GM21723 (cell line): ENCODE measurements around the gene CLTA.
"Not testable (repeated sequence)": the region's sequence is repeated elsewhere in the genome, so short reads cannot be mapped to it uniquely, and the experiment has no call there.

Source experiments
- ATAC-seq: cut with Tn5 transposase; IDR thresholded peaks from one replicate; pipeline ENCODE4 v1.9.1; 2021; ENCODE audit warnings: mild to moderate bottlenecking, moderate library complexity; ENCODE audit not compliant: unreplicated experiment

The CLTA gene

GRCh38 chr9:36158122-36158521, 32.6 kb upstream of the CLTA start:
- ATAC-seq, result no peak

DNA sequence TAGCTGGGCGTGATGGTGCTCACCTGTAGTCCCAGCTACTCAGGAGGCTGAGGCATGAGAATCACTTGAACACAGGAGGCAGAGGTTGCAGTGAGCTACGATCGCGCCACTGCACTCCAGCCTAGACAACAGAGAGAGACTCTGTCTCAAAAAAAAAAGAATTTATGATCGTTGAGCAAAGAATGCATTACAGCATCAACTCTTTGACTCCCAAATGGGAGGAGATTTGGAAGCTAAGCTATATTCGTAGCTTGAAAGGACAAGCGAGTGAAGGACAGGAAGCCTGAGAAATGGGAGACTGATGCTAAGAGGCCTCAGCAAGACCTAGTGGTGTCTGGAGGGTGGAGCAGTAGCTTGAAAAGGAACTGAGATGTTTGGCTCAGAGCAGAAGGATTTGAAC, 31.8 kb upstream of the CLTA start:
- ATAC-seq, result no peak

DNA sequence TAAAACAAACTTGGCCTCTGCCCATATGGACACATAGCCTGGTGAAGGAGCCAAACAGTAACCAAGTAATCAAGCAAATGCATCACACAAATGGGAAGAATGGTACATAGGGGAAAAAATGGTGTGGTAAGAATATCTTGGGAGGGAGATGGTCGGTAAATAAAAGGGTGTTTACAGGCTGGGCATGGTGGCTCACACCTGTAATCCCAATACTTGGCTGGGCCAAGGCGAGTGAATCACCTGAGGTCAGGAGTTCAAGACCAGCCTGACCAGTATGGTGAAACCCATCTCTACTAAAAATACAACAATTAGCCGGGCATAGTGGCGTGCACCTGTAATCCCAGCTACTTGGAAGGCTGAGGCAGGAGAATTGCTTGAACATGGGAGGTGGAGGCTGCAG, 31.2 kb upstream of the CLTA start:
- not testable (repeated sequence) for ATAC-seq

GRCh38 chr9:36160126-36160525, 30.6 kb upstream of the CLTA start:
- not testable (repeated sequence) for ATAC-seq

DNA sequence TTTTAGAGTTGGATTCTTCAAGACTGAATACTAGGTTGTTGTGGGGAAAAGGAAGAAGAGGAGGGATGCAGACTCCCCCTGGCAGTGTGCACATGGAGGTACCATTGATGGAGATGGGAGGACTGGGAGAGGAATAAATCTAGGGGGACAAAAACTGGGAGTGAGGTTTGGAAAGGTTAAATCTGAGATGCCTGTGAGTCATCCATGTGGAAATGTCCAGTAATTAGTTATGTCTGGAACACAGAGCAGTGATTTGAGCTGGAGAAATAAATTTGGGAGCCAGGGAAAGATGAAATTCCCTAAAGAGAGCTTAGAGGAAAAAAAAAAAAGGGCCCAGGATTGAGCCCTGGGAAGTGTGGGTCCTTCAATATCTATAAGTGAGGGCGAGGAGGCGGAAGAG, 29.5 kb upstream of the CLTA start:
- ATAC-seq, result no peak

- ATAC-seq, result no peak
Observed at GRCh38 chr9:36162211-36162738, 28.4 kb upstream of the CLTA start.

DNA sequence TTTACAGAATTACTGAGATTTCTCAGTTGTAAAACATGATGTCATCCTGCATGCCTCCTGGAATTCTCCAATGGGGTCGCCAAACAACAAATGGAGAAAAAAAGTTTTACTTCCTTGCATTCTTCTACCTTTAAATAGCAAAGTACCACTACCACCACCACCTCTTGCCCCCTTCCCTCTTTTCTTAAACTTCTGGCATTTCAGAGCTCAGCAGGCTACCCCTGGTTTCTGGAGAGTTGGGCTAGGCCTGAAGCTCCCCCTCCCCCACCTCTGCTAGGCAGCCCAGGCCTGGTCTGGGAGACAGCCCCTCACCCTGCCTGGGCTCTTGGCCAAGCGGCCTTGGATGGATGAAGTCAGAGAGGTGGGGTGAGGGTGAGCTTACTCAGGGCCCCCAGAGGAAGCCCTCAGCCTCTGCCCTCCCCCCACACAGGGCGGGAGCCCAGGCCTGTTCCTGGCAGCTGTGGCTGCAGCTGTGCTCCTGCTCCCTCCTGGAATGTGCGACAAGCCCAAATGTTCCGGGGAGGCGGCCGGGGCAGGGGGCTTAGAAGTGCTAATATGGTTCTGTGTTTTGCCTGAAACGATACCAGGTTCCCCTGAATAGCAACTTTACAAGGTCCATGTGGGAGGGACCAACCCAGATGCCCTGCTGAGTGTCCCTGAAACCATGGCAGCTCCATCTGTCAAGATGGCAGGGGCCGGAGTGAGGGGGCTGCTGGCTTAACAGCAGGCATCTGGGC, 27.5 kb upstream of the CLTA start:
- ATAC-seq, result no peak

DNA sequence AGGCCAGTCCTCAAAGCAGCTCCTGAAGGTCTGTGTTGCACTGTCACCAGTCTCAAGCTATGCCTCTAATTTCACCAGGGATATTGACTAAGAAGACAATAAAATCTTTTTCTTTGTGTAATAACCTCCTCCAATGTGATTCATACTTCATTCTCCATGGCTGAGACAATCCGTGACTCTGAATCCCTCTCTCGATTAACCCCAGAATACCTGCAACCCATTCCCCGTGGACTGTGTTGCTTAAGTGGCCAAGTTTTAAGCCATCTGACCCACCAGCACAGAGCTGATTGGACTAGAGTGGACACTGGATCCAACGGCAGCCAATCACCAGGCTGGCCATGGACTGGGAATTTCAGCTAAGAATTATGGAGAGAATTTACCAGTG, 26.9 kb upstream of the CLTA start:
- no peak for ATAC-seq

DNA sequence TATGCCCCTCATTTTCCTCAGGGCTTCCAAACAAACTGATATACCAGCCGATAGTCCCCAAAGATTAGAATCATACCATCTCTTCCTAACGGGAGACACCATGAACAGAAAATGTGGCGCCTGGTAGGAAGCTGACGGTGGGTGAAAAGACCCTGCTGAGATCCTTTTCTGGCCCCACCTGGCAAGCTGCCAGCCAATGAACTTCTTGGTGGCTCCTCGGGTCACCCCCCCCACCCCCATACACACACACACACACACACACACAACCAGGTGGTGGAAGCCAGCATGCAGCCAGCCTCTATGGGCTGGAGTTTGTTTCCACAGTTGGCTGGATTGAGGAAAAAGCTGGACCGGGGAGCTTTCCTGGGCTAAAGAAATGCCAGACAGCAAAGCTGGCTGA, 26.3 kb upstream of the CLTA start:
- ATAC-seq, result no peak

DNA sequence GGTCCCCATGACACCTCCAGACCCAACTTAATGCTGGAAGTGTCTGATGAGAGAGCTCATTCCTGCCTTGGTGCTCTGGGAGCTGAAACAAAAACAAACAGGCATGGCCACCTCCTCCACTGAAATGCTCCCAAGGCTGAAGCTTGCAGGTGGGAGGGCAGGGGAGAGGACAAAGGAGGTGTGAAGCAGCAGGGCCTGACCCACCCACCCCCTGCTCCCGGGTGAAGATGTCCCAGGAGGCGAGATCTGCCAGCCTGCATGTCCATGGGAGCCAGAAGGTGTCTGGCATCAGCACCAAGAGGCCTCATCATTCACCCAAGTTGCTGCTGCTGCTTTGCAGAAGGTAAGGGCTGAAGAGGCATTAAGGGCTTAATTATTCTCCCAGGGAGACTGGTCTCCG, 25.7 kb upstream of the CLTA start:
- no peak for ATAC-seq

DNA sequence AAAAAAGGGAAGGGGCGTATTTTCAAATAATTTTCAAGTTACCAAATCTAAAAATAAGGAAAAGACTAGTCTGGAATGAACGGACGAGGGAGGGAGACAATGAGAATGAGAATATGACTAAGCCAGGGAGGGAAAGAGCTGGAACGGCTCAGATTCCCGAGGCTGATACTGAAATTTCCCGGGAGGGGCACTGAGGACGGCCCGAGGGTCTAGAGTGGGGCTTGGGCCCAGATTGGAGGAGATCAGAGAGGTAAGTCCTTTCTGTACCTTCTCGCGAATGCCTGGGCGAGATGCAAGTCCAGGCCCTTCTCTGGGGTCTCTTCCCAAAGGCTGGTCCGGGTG, 24.9 kb upstream of the CLTA start:
- ATAC-seq, result no peak

- peak; percentile 87 for ATAC-seq
Observed at GRCh38 chr9:36166168-36166927, 24.4 kb upstream of the CLTA start.

- ATAC-seq, result no peak
Observed at GRCh38 chr9:36169166-36169565, 21.6 kb upstream of the CLTA start, which contains the start of gene CCIN. TSS of gene CCIN (plus strand) at chr9:36169388. CDS start at chr9:36169503, 115 bp downstream.

GRCh38 chr9:36169708-36170107, 21.0 kb upstream of the CLTA start:
- ATAC-seq, result no peak

- ATAC-seq, result no peak
Observed at GRCh38 chr9:36170531-36170930, 20.2 kb upstream of the CLTA start.

GRCh38 chr9:36173861-36174260, 16.9 kb upstream of the CLTA start:
- no peak for ATAC-seq

GRCh38 chr9:36174271-36174670, 16.4 kb upstream of the CLTA start:
- ATAC-seq, result no peak

- no peak for ATAC-seq
Observed at GRCh38 chr9:36174731-36175130, 16.0 kb upstream of the CLTA start.

DNA sequence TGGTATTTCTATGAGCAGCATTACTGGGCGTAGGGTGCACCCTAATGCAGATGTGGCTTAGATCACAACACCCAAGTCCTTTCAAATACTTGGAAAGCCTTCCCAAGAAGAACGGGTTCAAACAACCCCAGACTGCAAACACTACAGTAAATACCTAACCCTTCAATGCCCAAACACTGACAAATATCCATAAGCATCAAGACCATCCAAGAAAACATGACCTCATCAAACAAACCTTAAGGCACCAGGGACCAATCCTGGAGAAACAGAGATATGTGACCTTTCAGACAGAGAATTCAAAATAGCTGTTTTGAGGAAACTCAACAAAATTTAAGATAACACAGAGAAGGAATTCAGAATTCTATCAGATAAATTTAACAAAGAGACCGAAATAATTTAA, 15.5 kb upstream of the CLTA start:
- not testable (repeated sequence) for ATAC-seq

- not testable (repeated sequence) for ATAC-seq
Observed at GRCh38 chr9:36176496-36176895, 14.2 kb upstream of the CLTA start.

DNA sequence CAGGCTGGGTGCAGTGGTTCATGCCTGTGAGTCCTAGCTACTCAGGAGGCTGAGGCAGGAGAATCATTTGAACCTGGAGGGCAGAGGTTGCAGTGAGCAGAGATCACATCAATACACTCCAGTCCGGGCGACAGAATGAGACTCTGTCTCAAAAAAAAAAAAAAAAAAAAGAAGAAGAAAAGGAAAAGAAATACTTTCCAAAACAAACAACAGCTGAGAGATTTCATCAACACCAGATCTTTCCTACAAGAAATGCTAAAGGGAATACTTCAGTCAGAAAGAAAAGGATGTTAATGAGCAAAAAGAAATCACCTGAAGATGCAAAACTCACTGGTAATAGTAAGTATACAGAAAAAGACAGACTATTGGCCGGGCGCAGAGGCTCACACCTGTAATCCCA, 13.2 kb upstream of the CLTA start:
- ATAC-seq, result no peak

- not testable (repeated sequence) for ATAC-seq
Observed at GRCh38 chr9:36180243-36180642, 10.5 kb upstream of the CLTA start.
